ENCODE results near the gene COL6A5. TPM values are rescaled to one million over a fixed set of nuclear protein-coding genes. Genes with fewer than 3 reads are reported as not detected.

Gene COL6A5
- total and polyA plus RNA-seq, 7 donors, result not detected

- H3K27me3 ChIP-seq (ENCODE audit: insufficient read depth in 3 of 3, low read length in 2 of 3), result no peaks in the 10 kb centered on the region
- no peak overlapping the region for H3K27ac ChIP-seq
- H3K9me3 ChIP-seq, result no peaks in the 10 kb centered on the region
- H3K4me3 ChIP-seq, result no peak overlapping the region
- DNase-seq (no peak), ATAC-seq (no peak)
- 42 to 50% (median 50%) methylated on average over 1 of the region's 1 CpG for WGBS, 3 donors
- H3K4me1 ChIP-seq, result no peaks in the 10 kb centered on the region
- intact Hi-C loops (cut with DNase I), result no loop called here
- H3K36me3 ChIP-seq (ENCODE audit: insufficient read depth in 1 of 2, low read depth in 1 of 2), result no peaks in the 10 kb centered on the region
- TF ChIP-seq CTCF (IDR thresholded peaks at IDR 0.05), result no peak
These were observed 142.8 kb downstream of the COL6A5 start for GRCh38 chr3:130488288-130488687.

- 78 to 83% (median 79%) methylated on average over 2 of the region's 2 CpGs for WGBS, 3 donors
- ATAC-seq (no peak), DNase-seq (no peak)
- intact Hi-C loops (cut with DNase I), result no loop called here
- TF ChIP-seq CTCF (IDR thresholded peaks at IDR 0.05), result no peak
- Histone ChIP-seq H3K36me3 (ENCODE audit: insufficient read depth in 1 of 2, low read depth in 1 of 2) (no peaks in the 10 kb centered on the region), H3K27me3 (ENCODE audit: insufficient read depth in 3 of 3, low read length in 2 of 3) (no peaks in the 10 kb centered on the region), H3K4me3 (no peak overlapping the region), H3K4me1 (no peaks in the 10 kb centered on the region), H3K9me3 (no peaks in the 10 kb centered on the region), H3K27ac (no peak overlapping the region)
These were observed 143.4 kb downstream of the COL6A5 start for GRCh38 chr3:130488769-130489450.

- H3K27me3 ChIP-seq (ENCODE audit: insufficient read depth in 3 of 3, low read length in 2 of 3), result no peaks in the 10 kb centered on the region
- H3K27ac ChIP-seq, result no peak overlapping the region
- ATAC-seq (no peak), DNase-seq (no peak)
- no peaks in the 10 kb centered on the region for H3K9me3 ChIP-seq
- intact Hi-C loops (cut with DNase I), result no loop called here
- no peak for TF ChIP-seq CTCF (IDR thresholded peaks at IDR 0.05)
- H3K4me3 ChIP-seq, result no peak overlapping the region
- H3K4me1 ChIP-seq, result no peaks in the 10 kb centered on the region
- WGBS, 3 donors, result 12 to 39% (median 25%) methylated on average over 1 of the region's 1 CpG
- H3K36me3 ChIP-seq (ENCODE audit: insufficient read depth in 1 of 2, low read depth in 1 of 2), result no peaks in the 10 kb centered on the region
These were observed 144.8 kb downstream of the COL6A5 start for GRCh38 chr3:130490241-130490640.

GRCh38 chr3:130491431-130491830 is 146.0 kb downstream of the COL6A5 start:
- Histone ChIP-seq H3K9me3 (no peaks in the 10 kb centered on the region), H3K27me3 (ENCODE audit: insufficient read depth in 3 of 3, low read length in 2 of 3) (no peaks in the 10 kb centered on the region), H3K4me1 (no peaks in the 10 kb centered on the region), H3K4me3 (no peak overlapping the region), H3K27ac (no peak overlapping the region), H3K36me3 (ENCODE audit: insufficient read depth in 1 of 2, low read depth in 1 of 2) (no peaks in the 10 kb centered on the region)
- intact Hi-C loops (cut with DNase I), result no loop called here
- ATAC-seq (no peak), DNase-seq (no peak)
- WGBS, 3 donors, result 68 to 84% (median 81%) methylated on average over 6 of the region's 6 CpGs
- TF ChIP-seq CTCF (IDR thresholded peaks at IDR 0.05), result no peak

GRCh38 chr3:130504701-130505100 is 159.2 kb downstream of the COL6A5 start:
- no peaks in the 10 kb centered on the region for H3K9me3 ChIP-seq
- no peaks in the 10 kb centered on the region for H3K4me1 ChIP-seq
- TF ChIP-seq CTCF (IDR thresholded peaks at IDR 0.05), result no peak
- H3K4me3 ChIP-seq, result no peak overlapping the region
- no peak for DNase-seq
- 32 to 55% (median 42%) methylated on average over 2 of the region's 2 CpGs for WGBS, 3 donors
- no peaks in the 10 kb centered on the region for H3K27me3 ChIP-seq (ENCODE audit: insufficient read depth in 3 of 3, low read length in 2 of 3)
- intact Hi-C loops (cut with DNase I), result no loop called here
- ATAC-seq, result no peak
- no peak overlapping the region for H3K27ac ChIP-seq
- no peaks in the 10 kb centered on the region for H3K36me3 ChIP-seq (ENCODE audit: insufficient read depth in 1 of 2, low read depth in 1 of 2)
